Duodenal mucosa (tissue), 2 donors: ENCODE measurements around the gene TRAPPC4.
"Not testable (repeated sequence)": the region's sequence is repeated elsewhere in the genome, so short reads cannot be mapped to it uniquely, and the experiment has no call there.

ENCODE experiments used
- H3K27ac ChIP-seq: one replicate; pipeline ENCODE4 v1.7.0; 2013; ENCODE audit warnings: low read depth, low read length
- H3K27me3 ChIP-seq, 2 donors: one replicate each; pipeline ENCODE4 v1.7.0; 2013; ENCODE audit warnings: low read length in 2 of 2, control low read depth in 1 of 2; ENCODE audit not compliant: insufficient read depth in 2 of 2, control insufficient read depth in 1 of 2
- H3K36me3 ChIP-seq, 2 donors: one replicate each; pipeline ENCODE4 v1.7.0; 2013; ENCODE audit warnings: low read length in 2 of 2, control low read depth in 1 of 2; ENCODE audit not compliant: insufficient read depth in 2 of 2, control insufficient read depth in 1 of 2
- H3K4me1 ChIP-seq, 2 donors: one replicate each; pipeline ENCODE4 v1.7.0; 2013; ENCODE audit warnings: low read length in 2 of 2, control low read depth in 1 of 2; ENCODE audit not compliant: insufficient read depth in 2 of 2, control insufficient read depth in 1 of 2
- H3K4me3 ChIP-seq, 2 donors: one replicate each; pipeline ENCODE4 v1.7.0; 2013; ENCODE audit warnings: low read length in 2 of 2, low read depth in 1 of 2
- H3K9ac ChIP-seq, 2 donors: one replicate each; pipeline ENCODE4 v1.7.0; 2013; ENCODE audit warnings: low read length in 2 of 2, low read depth in 1 of 2
- H3K9me3 ChIP-seq, 2 donors: one replicate each; pipeline ENCODE4 v1.7.0; 2013; ENCODE audit warnings: low read length in 2 of 2, control low read depth in 1 of 2; ENCODE audit not compliant: control insufficient read depth in 1 of 2

TRAPPC4 gene

DNA sequence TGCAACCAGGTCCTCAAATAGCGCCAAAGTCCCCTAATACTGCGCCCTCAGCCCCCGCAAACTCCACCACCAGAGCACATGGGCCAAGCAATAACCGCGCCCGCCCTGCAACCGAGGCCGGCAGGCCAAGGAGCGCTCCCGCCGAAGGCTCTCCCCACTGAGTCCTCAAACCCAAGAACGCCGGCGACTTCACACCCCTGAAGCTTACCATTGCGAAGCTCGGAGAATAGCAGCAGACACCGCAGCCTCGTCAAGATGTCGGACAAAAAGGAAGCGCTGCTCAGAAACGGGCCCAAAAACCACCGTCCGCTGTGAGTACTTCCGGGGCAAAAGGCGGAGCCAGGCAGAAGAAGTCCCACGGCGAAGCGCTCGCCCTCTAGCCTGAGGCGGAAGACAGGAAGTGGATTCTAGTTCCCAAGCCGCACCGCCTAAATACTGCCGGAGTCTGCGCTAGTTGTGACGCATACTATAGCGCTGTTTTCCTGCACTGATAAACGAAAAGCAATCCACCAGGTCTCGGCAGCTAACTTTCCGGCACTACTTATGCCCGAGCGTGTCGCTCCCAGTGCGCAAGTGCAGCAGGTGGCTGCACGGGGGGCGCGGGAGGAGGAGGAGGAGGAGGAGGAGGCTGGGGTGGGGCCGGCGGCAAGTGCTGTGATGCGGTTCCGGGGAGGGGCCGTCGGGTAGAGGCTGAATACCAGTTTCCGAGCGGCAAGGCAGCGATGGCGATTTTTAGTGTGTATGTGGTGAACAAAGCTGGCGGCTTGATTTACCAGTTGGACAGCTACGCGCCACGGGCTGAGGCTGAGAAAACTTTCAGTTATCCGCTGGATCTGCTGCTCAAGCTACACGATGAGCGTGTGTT is at the start of gene TRAPPC4, which contains the start of gene RPS25:
Gene TRAPPC4 (plus strand): TSS at position 693 of the 865 bp plus-strand sequence. CDS start 30 bp downstream, at position 723.
Gene RPS25 (minus strand): TSS at position 270 of the 865 bp plus-strand sequence. CDS start 59 bp downstream, at position 211.
- peak within 1 kb of the TSS; percentile 85 to 88 for H3K9ac ChIP-seq
- H3K4me1 ChIP-seq: peaks cover 34 to 43% of the 10 kb centered on the region in 2 donors
- H3K27ac ChIP-seq: peak within 1 kb of the TSS; percentile 98
- H3K27me3 ChIP-seq: no peaks in the 10 kb centered on the region
- peaks cover 8 to 40% of the 10 kb centered on the region in 2 donors for H3K36me3 ChIP-seq
- H3K4me3 ChIP-seq: peak within 1 kb of the TSS; percentile 97 to 99
- no peaks in the 10 kb centered on the region for H3K9me3 ChIP-seq

- H3K36me3 ChIP-seq, H3K4me1 ChIP-seq, H3K9me3 ChIP-seq, H3K9ac ChIP-seq, H3K27me3 ChIP-seq, H3K27ac ChIP-seq, H3K4me3 ChIP-seq: not testable (repeated sequence)
These were observed 49.1 kb upstream of the TRAPPC4 start for GRCh38 chr11:118969508-118969907.

DNA sequence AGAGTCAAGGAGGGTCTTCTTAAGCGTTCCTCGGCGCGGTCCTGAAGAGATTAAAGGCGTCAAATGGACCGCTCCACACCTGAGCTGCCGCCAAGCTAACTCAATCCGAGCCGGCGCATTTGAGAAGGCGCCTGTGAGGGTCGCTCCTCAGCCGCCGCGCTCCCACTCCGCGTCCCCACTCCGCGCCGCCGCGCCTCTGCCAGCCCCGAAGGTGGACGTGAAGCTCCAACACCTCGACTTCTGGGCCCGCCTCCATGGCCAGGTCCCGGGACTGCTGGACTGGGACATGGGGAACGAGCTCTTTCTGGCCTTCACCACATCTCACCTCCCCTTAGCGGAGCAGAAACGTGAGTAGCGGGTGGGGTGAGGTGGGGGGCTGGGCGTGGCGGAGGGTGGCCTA is 46.9 kb upstream of the TRAPPC4 start, which contains the start of gene FOXR1:
Gene FOXR1 (plus strand): TSS at position 116 of the 400 bp plus-strand sequence. CDS start 171 bp downstream, at position 287.
- Histone ChIP-seq H3K36me3 (no peaks in the 10 kb centered on the region), H3K9ac (no peak within 1 kb of the TSS), H3K4me3 (no peak within 1 kb of the TSS), H3K27me3 (peaks cover 0 to 3% of the 10 kb centered on the region in 2 donors), H3K27ac (no peak within 1 kb of the TSS), H3K4me1 (no peaks in the 10 kb centered on the region), H3K9me3 (no peaks in the 10 kb centered on the region)

GRCh38 chr11:118973985-118974384 is 44.6 kb upstream of the TRAPPC4 start:
- Histone ChIP-seq H3K27me3 (peaks cover 0 to 3% of the 10 kb centered on the region in 2 donors), H3K9me3 (no peaks in the 10 kb centered on the region), H3K4me1 (no peaks in the 10 kb centered on the region), H3K9ac (no peak overlapping the region), H3K27ac (no peak overlapping the region), H3K36me3 (no peaks in the 10 kb centered on the region), H3K4me3 (no peak overlapping the region)

GRCh38 chr11:118975771-118976709 is 42.5 kb upstream of the TRAPPC4 start:
- H3K27me3 ChIP-seq: peaks cover 0 to 3% of the 10 kb centered on the region in 2 donors
- no peaks in the 10 kb centered on the region for H3K36me3 ChIP-seq
- H3K4me1 ChIP-seq: peaks cover 0 to 4% of the 10 kb centered on the region in 2 donors
- no peak overlapping the region for H3K9ac ChIP-seq
- no peak overlapping the region for H3K27ac ChIP-seq
- H3K9me3 ChIP-seq: no peaks in the 10 kb centered on the region
- H3K4me3 ChIP-seq: no peak overlapping the region

- H3K36me3 ChIP-seq: no peaks in the 10 kb centered on the region
- no peak overlapping the region for H3K27ac ChIP-seq
- peaks cover 0 to 3% of the 10 kb centered on the region in 2 donors for H3K27me3 ChIP-seq
- no peak overlapping the region for H3K9ac ChIP-seq
- H3K4me1 ChIP-seq: peaks cover 0 to 4% of the 10 kb centered on the region in 2 donors
- H3K9me3 ChIP-seq: no peaks in the 10 kb centered on the region
- H3K4me3 ChIP-seq: no peak overlapping the region
These were observed 39.1 kb upstream of the TRAPPC4 start for GRCh38 chr11:118979434-118979833.

DNA sequence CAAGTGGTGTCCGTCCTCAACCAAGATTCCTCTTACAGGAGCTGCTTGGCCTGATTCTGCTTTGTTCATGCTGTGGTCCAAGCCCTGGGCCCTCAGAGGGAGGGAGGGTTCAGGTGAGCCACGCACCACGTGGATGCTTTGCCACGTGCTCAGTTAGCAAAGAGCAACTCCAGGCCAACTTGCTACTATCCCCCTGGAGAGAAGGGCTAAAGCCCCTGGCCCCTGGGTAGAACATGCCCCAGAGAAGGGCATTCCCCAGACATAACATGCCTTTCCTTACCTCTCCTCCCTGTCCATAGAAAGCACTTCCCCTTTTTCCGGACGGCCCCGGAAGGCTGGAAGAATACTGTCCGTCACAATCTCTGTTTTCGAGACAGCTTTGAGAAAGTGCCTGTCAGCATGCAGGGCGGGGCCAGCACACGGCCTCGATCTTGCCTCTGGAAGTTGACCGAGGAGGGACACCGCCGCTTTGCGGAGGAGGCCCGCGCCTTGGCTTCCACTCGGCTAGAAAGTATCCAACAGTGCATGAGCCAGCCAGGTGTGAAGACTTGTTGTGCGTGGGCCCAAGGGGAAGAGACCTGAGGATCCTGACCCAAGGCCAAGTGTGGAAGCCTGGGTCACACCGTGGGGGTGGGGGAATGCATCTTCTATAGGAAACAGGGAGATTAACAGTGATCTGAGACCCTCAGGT is 38.2 kb upstream of the TRAPPC4 start:
- H3K27ac ChIP-seq: no peak overlapping the region
- H3K27me3 ChIP-seq: peaks cover 0 to 2% of the 10 kb centered on the region in 2 donors
- no peak overlapping the region for H3K9ac ChIP-seq
- peak overlapping the region in 1 of 2 donors; percentile 13 for H3K4me3 ChIP-seq
- H3K36me3 ChIP-seq: no peaks in the 10 kb centered on the region
- peaks cover 0 to 4% of the 10 kb centered on the region in 2 donors for H3K4me1 ChIP-seq
- H3K9me3 ChIP-seq: no peaks in the 10 kb centered on the region

GRCh38 chr11:118984337-118984736 is 34.2 kb upstream of the TRAPPC4 start:
- H3K9ac ChIP-seq, H3K27me3 ChIP-seq, H3K36me3 ChIP-seq, H3K9me3 ChIP-seq, H3K27ac ChIP-seq, H3K4me1 ChIP-seq, H3K4me3 ChIP-seq: not testable (repeated sequence)

DNA sequence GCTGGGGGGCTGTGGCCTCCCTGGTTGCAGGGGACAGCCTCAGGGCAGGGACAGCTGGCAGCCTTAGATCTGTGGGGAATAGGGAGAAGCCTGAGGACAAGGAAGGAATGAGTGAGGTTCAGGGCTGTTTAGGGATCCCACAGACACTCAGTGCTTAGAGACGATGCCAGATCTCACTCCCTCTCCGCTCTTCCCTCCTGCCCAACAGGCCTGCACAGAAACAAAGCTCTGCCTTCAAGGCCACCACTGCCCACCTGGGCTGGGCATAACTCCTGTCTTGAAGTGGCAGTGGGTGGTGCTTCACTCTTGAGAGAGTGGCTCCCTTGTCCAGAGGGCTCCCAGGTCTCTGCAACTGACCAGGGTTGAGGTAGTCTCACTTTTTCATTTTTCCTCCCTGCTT is 33.7 kb upstream of the TRAPPC4 start:
- no peak overlapping the region for H3K9ac ChIP-seq
- no peak overlapping the region for H3K27ac ChIP-seq
- no peaks in the 10 kb centered on the region for H3K27me3 ChIP-seq
- H3K36me3 ChIP-seq: no peaks in the 10 kb centered on the region
- peaks cover 0 to 4% of the 10 kb centered on the region in 2 donors for H3K4me1 ChIP-seq
- no peak overlapping the region for H3K4me3 ChIP-seq
- H3K9me3 ChIP-seq: no peaks in the 10 kb centered on the region
